Activated CD8-positive, alpha-beta memory T cell treated with anti-CD3 and anti-CD28 coated beads, Interleukin-2, amount 50 U/mL, for 24 hours (primary cell): ENCODE measurements around the gene OGT.
"Not testable (repeated sequence)": the region's sequence is repeated elsewhere in the genome, so short reads cannot be mapped to it uniquely, and the experiment has no call there.

Experiments
- DNase-seq: peaks from one replicate; pipeline ENCODE4 v3.0.0-alpha.2; 2020; ENCODE audit errors: extremely low read depth

Gene OGT

DNA sequence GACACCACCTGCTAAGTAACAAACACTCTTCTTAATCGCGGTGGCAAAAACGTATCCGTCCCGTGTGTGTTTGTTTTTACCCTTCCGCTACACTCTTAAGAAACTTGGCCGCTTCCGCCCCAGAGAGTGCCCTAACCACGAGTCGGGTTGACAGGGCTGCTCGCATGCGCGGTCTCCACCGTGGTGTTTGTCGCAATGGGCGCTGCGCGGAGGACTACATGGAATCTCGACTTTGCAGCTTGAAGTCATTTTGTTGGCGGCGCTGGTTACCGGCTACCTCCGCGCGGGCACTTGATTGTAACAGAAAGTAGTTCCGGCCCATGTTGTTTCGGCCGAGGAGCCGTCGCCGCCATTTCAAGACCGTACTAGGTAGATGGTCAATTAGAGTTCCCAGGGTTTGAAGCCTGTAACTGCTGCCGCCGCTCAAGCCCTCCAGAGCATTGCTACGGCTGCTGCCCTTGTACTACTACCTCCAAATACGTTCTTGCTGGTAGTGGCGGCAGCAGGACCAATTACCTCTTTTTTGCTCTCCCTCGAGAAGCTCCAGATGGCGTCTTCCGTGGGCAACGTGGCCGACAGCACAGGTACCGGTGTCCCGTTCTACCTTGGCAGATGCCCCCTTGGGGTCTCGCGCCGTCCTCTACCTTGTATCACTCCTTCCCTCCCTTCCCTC, at the start of gene OGT:
OGT (plus strand) TSS at position 352 of the 673 bp plus-strand sequence; CDS start at position 548, 196 bp downstream.
- DNase-seq: peak; percentile 84

GRCh38 chrX:71487814-71488213, 45.1 kb upstream of the OGT start:
- no peak for DNase-seq

DNA sequence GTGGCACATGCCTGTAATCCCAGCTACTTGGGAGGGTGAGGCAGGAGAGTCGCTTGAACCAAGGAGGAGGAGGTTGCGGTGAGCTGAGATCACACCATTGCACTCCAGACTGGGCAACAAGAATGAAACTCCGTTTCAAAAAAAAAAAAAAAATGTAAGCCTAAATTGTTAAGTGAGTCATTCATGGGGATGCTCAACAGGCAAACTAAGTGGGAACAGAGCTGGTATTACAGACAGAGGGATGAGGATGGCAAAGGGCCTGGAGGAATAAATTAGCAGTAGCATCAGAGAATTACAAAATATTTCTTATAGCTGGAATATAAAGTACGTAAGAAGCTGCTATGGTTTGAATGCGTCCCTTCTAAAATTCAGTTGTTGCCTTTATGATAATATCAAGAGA, 43.4 kb upstream of the OGT start:
- DNase-seq: no peak

GRCh38 chrX:71492231-71493065, 40.5 kb upstream of the OGT start:
- no peak for DNase-seq

GRCh38 chrX:71493111-71493613, 39.7 kb upstream of the OGT start:
- DNase-seq: no peak

GRCh38 chrX:71495979-71496378, 36.9 kb upstream of the OGT start:
- not testable (repeated sequence) for DNase-seq

DNA sequence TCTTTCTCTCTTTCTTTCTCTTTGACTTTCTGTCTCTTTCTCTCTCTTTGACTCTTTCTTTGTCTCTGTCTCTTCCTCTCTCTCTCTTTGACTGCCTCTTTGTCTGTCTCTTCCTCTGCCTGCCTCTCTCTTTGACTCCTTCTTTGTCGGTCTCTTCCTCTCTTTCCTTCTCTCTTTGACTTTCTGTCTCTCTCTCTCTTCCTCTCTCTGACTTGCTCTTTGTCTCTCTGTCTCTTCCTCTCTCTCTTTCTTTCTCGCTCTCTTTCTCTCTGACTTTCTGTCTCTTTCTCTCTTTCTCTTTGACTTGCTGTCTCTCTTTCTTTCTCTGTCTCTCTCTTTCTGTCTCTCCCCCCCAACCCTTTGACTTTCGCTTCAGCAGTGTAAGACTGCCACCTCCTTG, 36.4 kb upstream of the OGT start:
- DNase-seq: no peak

GRCh38 chrX:71502080-71502479, 30.8 kb upstream of the OGT start:
- not testable (repeated sequence) for DNase-seq

DNA sequence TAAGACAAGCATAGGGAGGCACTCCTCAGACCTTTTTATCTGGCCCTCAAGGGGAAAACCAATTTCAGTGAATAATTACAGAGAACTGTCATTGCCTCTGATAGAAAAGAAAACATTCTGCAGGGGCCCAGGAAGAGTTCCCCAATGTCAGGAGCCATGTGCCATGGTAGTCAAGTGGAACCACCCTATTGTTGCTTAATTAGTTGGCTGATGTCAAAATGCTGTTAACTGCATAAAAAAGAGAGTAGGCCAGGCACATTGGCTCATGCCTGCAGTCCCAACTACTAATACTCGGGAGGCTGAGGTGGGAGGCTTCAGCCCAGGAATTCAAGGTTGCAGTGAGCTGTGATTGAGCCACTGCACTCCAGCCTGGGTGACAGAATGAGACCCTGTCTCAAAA, 28.6 kb upstream of the OGT start:
- DNase-seq: no peak

- DNase-seq: no peak
These were observed 23.6 kb upstream of the OGT start for GRCh38 chrX:71509289-71509688.

- no peak for DNase-seq
These were observed 22.7 kb upstream of the OGT start for GRCh38 chrX:71510161-71510560.

DNA sequence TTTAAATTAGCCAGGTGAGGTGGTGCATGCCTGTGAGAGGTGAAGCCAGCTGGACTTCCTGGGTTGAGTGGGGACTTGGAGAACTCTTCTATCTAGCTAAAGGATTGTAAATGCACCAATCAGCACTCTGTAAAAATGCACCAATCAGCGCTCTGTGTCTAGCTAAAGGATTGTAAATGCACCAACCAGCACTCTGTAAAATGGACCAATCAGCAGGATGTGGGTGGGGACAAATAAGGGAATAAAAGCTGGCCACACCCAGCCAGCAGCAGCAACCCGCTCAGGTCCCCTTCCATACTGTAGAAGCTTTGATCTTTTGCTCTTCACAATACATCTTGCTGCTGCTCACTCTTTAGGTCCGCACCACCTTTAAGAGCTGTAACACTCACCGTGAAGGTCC, 19.2 kb upstream of the OGT start:
- DNase-seq: not testable (repeated sequence)

DNA sequence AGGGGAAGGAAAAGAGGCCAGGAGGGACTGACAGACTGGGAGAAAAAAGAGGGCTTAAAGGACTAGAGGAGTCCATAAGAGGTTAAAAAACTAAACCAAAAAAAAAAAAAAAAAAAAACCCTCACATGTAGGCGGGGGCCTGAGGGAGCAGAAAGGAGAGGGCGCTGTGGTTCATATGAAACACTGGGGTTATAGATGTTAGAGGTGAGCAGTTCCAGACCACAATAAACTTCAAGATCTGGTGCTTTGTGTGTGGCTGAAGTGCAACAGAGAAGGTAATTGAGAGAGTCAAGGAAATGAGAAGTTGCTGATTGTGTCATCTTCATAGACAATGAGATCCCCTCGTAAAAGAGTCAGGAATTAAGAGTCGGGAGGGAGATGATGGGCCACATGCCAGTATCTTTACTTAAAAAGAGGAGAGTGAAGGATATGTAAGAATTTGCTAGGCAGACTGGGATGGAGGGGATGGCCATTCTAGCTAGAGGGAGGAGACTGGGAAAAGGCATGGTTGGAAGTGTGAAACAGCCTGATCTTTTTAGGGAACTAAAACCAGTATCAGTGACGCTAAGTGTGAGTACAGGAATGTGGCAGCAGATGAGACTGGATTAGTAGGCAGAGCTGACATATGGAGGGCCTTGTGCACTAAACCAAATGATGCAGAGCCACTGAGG, 18.4 kb upstream of the OGT start:
- no peak for DNase-seq

GRCh38 chrX:71515038-71515396, 17.9 kb upstream of the OGT start:
- DNase-seq: no peak

DNA sequence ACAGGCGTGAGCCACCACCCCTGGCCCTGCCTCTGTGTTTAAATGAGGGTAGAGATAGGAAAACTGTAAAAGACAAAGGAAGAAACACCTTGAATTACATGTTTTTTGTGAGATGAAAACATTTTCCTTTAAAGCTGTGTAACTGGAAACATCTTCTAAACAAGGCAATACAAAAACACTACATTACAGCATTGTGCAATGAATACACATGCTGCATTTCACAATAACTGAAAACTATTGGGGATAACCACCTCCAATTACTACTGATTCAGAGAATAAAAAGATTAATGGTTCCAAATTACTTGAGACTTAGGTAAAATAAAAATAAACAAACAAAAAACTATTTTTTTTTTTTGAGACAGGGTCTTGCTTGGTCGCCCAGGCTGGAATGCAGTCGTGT, 7.6 kb upstream of the OGT start:
- no peak for DNase-seq

GRCh38 chrX:71532078-71532752, 689 bp upstream of the OGT start:
- no peak for DNase-seq

DNA sequence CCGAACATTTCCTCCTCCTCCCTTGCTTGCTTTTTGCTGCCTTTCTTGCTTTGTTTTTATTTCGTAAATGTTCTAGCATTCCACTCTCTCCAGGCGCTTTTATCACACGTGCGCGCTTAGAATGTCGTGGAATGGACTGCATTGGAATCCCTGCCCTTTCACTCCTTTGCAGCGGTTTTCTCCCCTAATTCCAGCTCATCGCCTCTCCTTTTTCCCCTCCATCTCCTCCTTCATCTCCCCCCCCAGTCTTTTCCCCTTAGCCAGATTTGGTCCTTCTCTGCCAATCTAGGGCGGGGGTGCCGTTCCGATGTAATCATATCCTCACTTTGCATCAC, 579 bp downstream of the OGT start:
- no peak for DNase-seq

GRCh38 chrX:71533851-71534561, 1.1 kb downstream of the OGT start:
- no peak for DNase-seq

DNA sequence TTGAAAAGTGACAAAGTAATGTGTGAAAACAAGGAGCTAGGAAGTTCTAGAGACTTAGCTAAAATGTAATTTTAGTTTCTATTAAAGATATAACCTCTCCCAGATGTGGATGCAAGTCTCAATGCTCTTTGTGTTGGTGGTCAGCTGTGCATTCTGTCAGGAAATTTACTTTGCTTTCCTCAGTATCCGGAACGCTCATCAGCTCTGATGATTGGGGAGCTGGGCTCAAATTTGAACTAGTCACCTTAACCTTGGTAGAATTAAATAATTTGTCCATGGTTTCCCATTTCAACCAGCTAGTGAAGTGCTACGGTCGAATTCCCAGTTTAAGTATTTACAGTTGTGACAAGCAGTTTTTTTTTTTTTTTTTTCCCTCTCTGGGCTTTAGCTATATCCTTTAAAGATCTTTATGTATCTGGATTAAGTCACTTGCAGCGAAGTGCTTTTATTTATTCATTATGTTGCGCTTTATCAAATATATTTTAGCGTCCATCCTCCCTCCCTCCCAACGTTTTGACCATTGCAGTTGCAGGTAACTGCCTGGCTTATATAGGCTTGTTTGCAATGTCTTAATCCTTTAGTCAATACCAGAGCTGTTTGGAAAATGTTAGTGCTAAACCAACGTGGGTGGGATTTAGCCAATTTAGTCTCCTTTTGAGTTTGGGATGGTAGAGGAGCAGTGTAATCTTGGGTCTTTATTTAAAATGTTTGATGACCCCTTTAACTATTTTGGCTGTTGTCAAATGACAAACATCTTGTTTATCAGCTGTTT, 2.1 kb downstream of the OGT start:
- no peak for DNase-seq

DNA sequence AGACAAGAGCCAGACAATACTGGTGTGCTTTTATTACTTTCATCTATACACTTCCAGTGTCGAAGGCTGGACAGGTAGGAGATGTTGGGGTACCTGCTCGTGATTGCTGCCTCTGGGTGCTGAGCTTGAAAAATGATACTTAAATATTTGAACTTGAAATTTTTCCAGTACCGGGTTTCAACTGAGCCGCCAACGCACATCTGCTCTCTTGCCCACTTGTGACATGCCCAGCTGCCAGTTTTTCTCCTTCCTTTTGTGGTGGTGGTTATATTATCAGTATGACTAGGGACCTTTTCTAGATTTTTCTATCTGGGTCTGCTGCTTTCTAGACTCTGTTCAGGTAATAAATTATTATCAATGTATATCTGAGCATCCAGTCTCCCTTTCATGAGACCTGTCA, 3.4 kb downstream of the OGT start:
- no peak for DNase-seq

DNA sequence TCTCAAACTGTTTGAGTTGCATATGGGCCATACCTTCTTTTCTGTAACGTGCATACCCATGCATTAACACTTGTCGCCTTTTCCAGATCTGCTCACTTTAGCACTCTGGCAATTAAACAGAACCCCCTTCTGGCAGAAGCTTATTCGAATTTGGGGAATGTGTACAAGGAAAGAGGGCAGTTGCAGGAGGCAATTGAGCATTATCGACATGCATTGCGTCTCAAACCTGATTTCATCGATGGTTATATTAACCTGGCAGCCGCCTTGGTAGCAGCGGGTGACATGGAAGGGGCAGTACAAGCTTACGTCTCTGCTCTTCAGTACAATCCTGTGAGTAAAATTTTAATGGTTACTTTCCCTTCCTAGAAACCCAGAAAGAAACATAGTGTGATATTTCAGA, 4.8 kb downstream of the OGT start:
- no peak for DNase-seq
